ENCODE measurements around the gene CRYGC. TPM values are rescaled to one million over a fixed set of nuclear protein-coding genes. Genes with fewer than 3 reads are reported as not detected.
"Not testable (repeated sequence)": the region's sequence is repeated elsewhere in the genome, so short reads cannot be mapped to it uniquely, and the experiment has no call there.

CRYGC gene
- total RNA-seq, 2 experiments from 2014 or later, result not detected

GRCh38 chr2:208139447-208139846 is 9.8 kb upstream of the CRYGC start:
- POLR2A ChIA-PET, result no interaction called here
- no peak for DNase-seq
- CTCF ChIA-PET, result no interaction called here

DNA sequence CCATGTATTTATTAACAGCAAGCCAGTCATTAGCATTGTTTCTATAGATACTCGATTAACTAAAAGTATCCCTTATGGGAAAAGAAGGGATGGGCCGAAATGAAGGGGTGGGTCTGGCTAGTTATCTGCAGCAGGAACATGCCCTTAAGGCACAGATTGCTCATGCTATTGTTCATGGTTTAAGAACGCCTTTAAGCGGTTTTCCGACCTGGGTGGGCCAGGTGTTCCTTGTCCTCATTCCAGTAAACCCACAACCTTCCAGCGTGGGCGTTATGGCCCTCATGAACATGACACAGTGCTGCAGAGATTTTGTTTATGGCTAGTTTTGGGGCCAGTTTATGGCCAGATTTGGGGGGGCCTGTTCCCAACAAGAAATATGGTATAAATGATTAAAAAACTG is 8.7 kb upstream of the CRYGC start:
- H3K27me3 Mint-ChIP-seq; H3K36me3 Mint-ChIP-seq (ENCODE audit: low read depth); DNase-seq; H3K4me3 Mint-ChIP-seq; H3K36me3 ChIP-seq (ENCODE audit: insufficient read depth, low read length); H3K9me3 ChIP-seq (ENCODE audit: control insufficient read depth in 1 of 2, insufficient read depth in 1 of 2, low read length in 2 of 2); CTCF ChIA-PET; H3K4me1 ChIP-seq (ENCODE audit: insufficient read depth, low read length); H3K27ac Mint-ChIP-seq; POLR2A ChIA-PET; H3K27me3 ChIP-seq (ENCODE audit: control insufficient read depth in 1 of 2, insufficient read depth in 2 of 2, low read length in 2 of 2); H3K27ac ChIP-seq (ENCODE audit: low read depth in 1 of 2, low read length in 2 of 2); ATAC-seq (ENCODE audit: poor library complexity); intact Hi-C loops (cut with DNase I, micrococcal nuclease); H3K4me3 ChIP-seq (ENCODE audit: low read length); H3K9me3 Mint-ChIP-seq: not testable (repeated sequence)
- peaks cover 12% of the 10 kb centered on the region for H3K4me1 Mint-ChIP-seq (ENCODE audit: low read depth)

More at GRCh38 chr2:208139447-208139846, 9.8 kb upstream of the CRYGC start:
- H3K36me3 ChIP-seq (ENCODE audit: insufficient read depth, low read length), result no peaks in the 10 kb centered on the region
- Mint-ChIP-seq H3K27me3 (no peaks in the 10 kb centered on the region), H3K36me3 (ENCODE audit: low read depth) (no peaks in the 10 kb centered on the region), H3K27ac (no peak overlapping the region), H3K4me3 (no peak overlapping the region), H3K9me3 (no peaks in the 10 kb centered on the region), H3K4me1 (ENCODE audit: low read depth) (peaks cover 12% of the 10 kb centered on the region)
- no peak overlapping the region for H3K27ac ChIP-seq (ENCODE audit: low read depth in 1 of 2, low read length in 2 of 2)
- no peaks in the 10 kb centered on the region for H3K27me3 ChIP-seq (ENCODE audit: control insufficient read depth in 1 of 2, insufficient read depth in 2 of 2, low read length in 2 of 2)
- no peak overlapping the region for H3K4me3 ChIP-seq (ENCODE audit: low read length)
- intact Hi-C loops (cut with DNase I, micrococcal nuclease), result no loop called here
- H3K9me3 ChIP-seq (ENCODE audit: control insufficient read depth in 1 of 2, insufficient read depth in 1 of 2, low read length in 2 of 2), result peaks cover 0 to 6% of the 10 kb centered on the region in 2 experiments
- H3K4me1 ChIP-seq (ENCODE audit: insufficient read depth, low read length), result peaks cover 7% of the 10 kb centered on the region
- no peak for ATAC-seq (ENCODE audit: poor library complexity)
- TF ChIP-seq CTCF (IDR thresholded peaks at IDR 0.05), result no peak

- peaks cover 0 to 6% of the 10 kb centered on the region in 2 experiments for H3K9me3 ChIP-seq (ENCODE audit: control insufficient read depth in 1 of 2, insufficient read depth in 1 of 2, low read length in 2 of 2)
- Mint-ChIP-seq H3K36me3 (ENCODE audit: low read depth) (no peaks in the 10 kb centered on the region), H3K27ac (no peak overlapping the region), H3K4me1 (ENCODE audit: low read depth) (peaks cover 12% of the 10 kb centered on the region), H3K4me3 (no peak overlapping the region), H3K27me3 (no peaks in the 10 kb centered on the region), H3K9me3 (no peaks in the 10 kb centered on the region)
- H3K27me3 ChIP-seq (ENCODE audit: control insufficient read depth in 1 of 2, insufficient read depth in 2 of 2, low read length in 2 of 2), result no peaks in the 10 kb centered on the region
- no peaks in the 10 kb centered on the region for H3K36me3 ChIP-seq (ENCODE audit: insufficient read depth, low read length)
- H3K4me1 ChIP-seq (ENCODE audit: insufficient read depth, low read length), result peaks cover 7% of the 10 kb centered on the region
- DNase-seq (no peak), ATAC-seq (ENCODE audit: poor library complexity) (no peak)
- ChIA-PET CTCF (interaction anchor here (1.4 kb wide), 1 partner anchor 39 kb away, joined by 3 read pairs; no protein-coding TSS in a partner anchor), POLR2A (no interaction called here)
- TF ChIP-seq CTCF (IDR thresholded peaks at IDR 0.05), result no peak
- intact Hi-C loops (cut with DNase I, micrococcal nuclease), result no loop called here
- H3K27ac ChIP-seq (ENCODE audit: low read depth in 1 of 2, low read length in 2 of 2), result no peak overlapping the region
- H3K4me3 ChIP-seq (ENCODE audit: low read length), result no peak overlapping the region
Observed at GRCh38 chr2:208136716-208137094, 7.1 kb upstream of the CRYGC start.

Measured in CD4-positive, alpha-beta T cell (primary cell).